ENCODE data around the gene DVL2.

GRCh38 chr17:7186241-7186640 is 48.1 kb downstream of the DVL2 start:
- TF ChIP-seq POLR2AphosphoS5 (IDR thresholded peaks at IDR 0.05) (no peak), CTCF (IDR thresholded peaks at IDR 0.05) (no peak), POLR2A (IDR thresholded peaks at IDR 0.05) (no peak)

Measured in prostate gland (tissue), 2 donors.